Adrenal gland (tissue), 5 donors: Measurements from ENCODE around the gene DMD.

Experiments
- POLR2A ChIP-seq, 2 donors: fragments of 450-650 bp; IDR thresholded peaks; one replicate each; pipeline ENCODE4 v1.6.1; 2017; ENCODE audit warnings: antibody characterized with exemption in 2 of 2, mild to moderate bottlenecking in 2 of 2, moderate library complexity in 1 of 2
- TF ChIP-seq, protein P1 (sequence below), 6 experiments: fragments of 450-650 bp in 4 of 6; fragments of 200-600 bp in 2 of 6; sonication (generic) in 1 of 6; IDR thresholded peaks; 1 replicate in 5 of 6; 2 replicates in 1 of 6; pipeline versions ENCODE4 v1.5.1 to v1.8.0; 2016 to 2021; ENCODE audit warnings: antibody characterized with exemption in 6 of 6, mild to moderate bottlenecking in 2 of 6, moderate library complexity in 1 of 6
- donor health status: DM: no; HTN: no; CAD: no.

DNA sequence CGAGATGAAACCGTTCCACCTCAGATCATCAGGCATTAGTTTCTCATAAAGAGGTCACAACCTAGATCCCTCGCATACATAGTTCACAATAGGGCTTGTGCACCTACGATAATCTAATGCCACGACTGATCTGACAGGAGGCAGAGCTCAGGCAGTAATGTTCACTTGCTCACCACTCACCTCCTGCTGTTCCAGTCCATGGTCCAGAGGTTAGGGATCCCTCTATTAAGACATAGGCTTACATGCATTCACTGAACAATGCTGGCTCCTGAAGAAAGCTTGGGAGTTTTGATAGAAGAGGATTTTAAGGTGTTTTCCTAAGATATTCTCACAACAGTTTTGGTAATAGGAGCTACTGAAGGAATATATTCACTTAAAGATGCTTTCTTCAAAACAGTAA lies 1903.4 kb downstream of the DMD start:
- TF ChIP-seq, protein P1, sequence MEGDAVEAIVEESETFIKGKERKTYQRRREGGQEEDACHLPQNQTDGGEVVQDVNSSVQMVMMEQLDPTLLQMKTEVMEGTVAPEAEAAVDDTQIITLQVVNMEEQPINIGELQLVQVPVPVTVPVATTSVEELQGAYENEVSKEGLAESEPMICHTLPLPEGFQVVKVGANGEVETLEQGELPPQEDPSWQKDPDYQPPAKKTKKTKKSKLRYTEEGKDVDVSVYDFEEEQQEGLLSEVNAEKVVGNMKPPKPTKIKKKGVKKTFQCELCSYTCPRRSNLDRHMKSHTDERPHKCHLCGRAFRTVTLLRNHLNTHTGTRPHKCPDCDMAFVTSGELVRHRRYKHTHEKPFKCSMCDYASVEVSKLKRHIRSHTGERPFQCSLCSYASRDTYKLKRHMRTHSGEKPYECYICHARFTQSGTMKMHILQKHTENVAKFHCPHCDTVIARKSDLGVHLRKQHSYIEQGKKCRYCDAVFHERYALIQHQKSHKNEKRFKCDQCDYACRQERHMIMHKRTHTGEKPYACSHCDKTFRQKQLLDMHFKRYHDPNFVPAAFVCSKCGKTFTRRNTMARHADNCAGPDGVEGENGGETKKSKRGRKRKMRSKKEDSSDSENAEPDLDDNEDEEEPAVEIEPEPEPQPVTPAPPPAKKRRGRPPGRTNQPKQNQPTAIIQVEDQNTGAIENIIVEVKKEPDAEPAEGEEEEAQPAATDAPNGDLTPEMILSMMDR (IDR thresholded peaks at IDR 0.05) = no peak
- no peak for TF ChIP-seq POLR2A (IDR thresholded peaks at IDR 0.05)
